GM19099 (cell line): ENCODE measurements around the gene SEC61B.

Source experiments
- POLR2A ChIP-seq: IDR thresholded peaks from 3 replicates; pipeline ENCODE4 v1.6.1; 2011; ENCODE audit warnings: low read depth; ENCODE audit not compliant: insufficient read length; ENCODE audit errors: extremely low read depth

The SEC61B gene

GRCh38 chr9:99270491-99270890, 48.4 kb downstream of the SEC61B start:
- TF ChIP-seq POLR2A = no peak

- TF ChIP-seq POLR2A = no peak
These were observed 50.8 kb downstream of the SEC61B start for GRCh38 chr9:99272836-99273235.

GRCh38 chr9:99274016-99274415, 51.9 kb downstream of the SEC61B start:
- no peak for TF ChIP-seq POLR2A

- no peak for TF ChIP-seq POLR2A
These were observed 52.4 kb downstream of the SEC61B start for GRCh38 chr9:99274495-99274894.
